Left renal pelvis (tissue), 4 donors: ENCODE data around the gene MSGN1. TPM values are rescaled to one million over a fixed set of nuclear protein-coding genes. Genes with fewer than 3 reads are reported as not detected.

Experiments used
- DNase-seq, 4 donors: peaks; one replicate each; pipeline ENCODE4 v3.0.0-alpha.2; 2013; ENCODE audit warnings: low read depth in 4 of 4, low spot score in 3 of 4
- polyA plus RNA-seq, 4 donors: library from polyadenylated mRNA; unstranded; fragments of 120-200 nt; gene quantifications; one replicate each; pipeline ENCODE4 v1.2.1, GENCODE V29; 2013; ENCODE audit not compliant: insufficient read length in 4 of 4

MSGN1 gene, protein sequence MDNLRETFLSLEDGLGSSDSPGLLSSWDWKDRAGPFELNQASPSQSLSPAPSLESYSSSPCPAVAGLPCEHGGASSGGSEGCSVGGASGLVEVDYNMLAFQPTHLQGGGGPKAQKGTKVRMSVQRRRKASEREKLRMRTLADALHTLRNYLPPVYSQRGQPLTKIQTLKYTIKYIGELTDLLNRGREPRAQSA
- not detected for polyA plus RNA-seq

DNA sequence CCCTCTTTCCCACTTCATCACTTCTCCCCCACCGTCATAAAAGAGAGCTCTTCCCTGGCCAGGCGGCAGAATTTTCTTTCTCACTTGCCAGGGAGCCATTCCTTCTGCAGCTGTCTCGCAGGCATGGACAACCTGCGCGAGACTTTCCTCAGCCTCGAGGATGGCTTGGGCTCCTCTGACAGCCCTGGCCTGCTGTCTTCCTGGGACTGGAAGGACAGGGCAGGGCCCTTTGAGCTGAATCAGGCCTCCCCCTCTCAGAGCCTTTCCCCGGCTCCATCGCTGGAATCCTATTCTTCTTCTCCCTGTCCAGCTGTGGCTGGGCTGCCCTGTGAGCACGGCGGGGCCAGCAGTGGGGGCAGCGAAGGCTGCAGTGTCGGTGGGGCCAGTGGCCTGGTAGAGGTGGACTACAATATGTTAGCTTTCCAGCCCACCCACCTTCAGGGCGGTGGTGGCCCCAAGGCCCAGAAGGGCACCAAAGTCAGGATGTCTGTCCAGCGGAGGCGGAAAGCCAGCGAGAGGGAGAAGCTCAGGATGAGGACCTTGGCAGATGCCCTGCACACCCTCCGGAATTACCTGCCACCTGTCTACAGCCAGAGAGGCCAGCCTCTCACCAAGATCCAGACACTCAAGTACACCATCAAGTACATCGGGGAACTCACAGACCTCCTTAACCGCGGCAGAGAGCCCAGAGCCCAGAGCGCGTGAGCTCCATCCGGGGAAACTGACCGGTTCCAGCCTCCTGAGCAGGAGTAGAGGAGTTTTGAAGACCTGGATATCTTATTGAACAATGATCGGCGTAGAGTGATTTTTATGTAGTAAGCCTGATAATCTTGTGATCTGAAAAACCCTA lies at the start of gene MSGN1:
Gene MSGN1 (plus strand): TSS at position 65 of the 850 bp plus-strand sequence. CDS start 59 bp downstream, at position 124.
- no peak for DNase-seq

DNA sequence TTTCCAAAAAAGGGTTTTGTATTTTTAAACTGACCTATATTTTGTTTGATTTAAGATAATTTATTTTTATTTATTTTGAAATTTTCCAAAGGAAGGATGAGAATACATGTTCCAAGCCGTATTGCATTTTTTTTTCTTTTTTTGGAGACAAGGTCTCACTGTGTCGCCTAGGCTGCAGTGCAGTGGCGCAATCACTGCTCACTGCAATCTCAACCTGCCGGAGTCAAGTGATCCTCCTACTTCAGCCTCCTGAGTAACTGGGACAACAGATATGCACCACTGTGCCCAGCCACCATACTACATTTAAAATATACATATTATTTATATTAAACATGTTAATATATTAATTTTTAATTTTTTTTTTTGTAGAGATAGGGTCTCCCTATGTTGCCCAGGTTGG lies 47.4 kb upstream of the MSGN1 start:
- no peak for DNase-seq

DNA sequence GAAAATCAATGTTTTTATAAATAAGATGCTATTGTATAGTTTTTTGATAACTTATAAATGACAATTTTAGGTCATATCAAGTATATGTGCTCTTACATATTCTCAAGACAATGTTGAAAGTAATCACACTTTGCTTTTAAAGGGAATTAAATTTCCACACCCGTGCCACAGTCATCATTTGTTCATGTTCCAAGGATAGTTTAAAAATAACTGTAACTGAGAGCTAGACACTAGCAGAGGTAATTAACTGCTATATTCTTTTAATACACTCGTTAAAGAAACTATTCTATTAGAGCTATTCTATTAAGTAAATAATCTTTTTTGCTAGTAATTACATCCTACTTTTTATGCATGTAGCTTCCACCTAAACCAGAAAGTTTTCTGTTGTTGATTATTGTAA lies 44.3 kb upstream of the MSGN1 start:
- DNase-seq = no peak

DNA sequence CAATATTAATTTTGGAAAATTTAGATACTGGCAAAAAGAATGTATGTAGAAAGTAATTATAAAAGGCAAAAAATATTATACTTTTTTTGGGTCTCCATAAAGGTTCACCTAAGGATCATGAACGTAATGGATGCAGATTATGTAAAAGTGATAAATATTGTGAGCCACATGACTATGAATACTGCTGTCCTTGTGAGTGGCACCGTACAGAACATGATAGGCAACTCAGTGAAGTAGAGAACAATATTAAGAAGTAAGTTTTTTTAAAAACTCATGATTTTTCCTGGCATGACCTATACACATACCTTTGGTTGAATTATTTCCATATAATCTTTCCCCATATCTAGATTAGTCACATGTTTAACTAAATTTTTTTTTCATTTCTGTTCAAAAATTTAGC lies 43.7 kb upstream of the MSGN1 start:
- no peak for DNase-seq

DNA sequence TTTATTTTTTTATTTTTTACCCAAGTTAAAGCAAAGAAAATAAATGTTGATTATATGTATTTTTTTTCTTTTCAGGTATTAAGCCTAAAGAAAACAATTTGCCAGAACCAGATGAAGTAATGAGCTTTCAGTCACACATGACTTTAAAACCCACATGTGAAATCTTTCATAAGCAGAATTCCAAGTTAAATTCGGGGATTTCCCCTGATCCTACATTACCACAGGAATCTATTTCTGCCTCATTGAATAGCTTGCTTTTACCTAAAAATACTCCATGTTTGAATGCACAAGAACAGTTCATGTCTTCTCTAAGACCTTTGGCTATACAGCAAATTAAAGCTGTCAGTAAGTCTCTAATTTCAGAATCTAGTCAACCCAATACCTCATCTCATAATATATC lies 35.7 kb upstream of the MSGN1 start:
- no peak for DNase-seq

DNA sequence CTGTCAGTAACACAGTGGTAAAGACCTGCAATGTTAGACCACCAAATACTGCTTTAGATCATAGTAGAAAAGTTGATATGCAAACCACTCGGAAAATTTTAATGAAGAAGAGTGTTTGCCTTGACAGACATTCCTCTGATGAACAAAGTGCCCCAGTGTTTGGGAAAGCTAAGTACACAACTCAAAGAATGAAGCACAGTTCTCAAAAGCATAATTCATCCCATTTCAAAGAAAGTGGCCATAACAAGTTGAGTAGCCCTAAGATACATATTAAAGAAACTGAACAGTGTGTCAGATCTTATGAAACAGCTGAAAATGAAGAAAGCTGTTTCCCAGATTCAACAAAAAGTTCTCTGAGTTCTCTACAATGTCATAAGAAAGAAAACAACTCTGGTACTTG lies 34.8 kb upstream of the MSGN1 start:
- DNase-seq = no peak

DNA sequence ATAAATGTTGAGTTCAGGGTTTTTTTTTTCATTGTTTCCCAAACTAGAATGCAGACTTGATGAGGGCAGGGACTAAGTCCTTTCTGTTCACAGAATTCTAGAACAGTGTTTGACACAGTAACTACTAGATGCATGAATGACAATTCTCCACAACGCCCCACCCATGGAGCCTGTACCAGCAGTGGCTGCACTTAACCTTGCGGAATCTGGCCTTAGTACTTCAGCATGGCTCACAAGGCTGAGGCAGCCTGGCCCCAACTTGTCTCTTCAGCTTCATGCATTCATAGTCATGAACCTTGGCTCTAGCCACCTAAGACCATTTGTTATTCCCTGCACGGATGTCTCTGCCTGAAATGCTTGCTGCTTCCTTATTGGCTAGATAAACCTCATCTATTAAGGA lies 29.5 kb upstream of the MSGN1 start:
- DNase-seq = no peak

DNA sequence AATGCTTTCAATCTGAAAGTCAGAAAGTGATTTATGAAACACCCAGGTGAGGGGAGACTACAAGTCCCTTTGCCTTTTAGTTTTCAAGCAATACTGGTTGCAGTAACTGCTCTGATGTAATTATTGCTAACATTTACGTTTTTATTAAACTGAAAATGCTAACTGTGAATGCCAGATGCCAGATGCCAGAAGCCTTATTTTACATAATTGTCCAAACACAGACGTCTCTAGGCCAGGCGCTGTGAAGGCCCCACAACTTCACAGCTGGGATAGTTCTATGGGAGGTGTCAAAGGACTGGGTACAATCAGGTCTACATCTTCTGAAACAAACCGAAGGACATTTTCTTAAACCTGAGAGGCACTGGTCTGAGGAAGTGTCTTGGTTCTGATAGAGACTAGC lies 27.5 kb upstream of the MSGN1 start:
- DNase-seq = no peak

DNA sequence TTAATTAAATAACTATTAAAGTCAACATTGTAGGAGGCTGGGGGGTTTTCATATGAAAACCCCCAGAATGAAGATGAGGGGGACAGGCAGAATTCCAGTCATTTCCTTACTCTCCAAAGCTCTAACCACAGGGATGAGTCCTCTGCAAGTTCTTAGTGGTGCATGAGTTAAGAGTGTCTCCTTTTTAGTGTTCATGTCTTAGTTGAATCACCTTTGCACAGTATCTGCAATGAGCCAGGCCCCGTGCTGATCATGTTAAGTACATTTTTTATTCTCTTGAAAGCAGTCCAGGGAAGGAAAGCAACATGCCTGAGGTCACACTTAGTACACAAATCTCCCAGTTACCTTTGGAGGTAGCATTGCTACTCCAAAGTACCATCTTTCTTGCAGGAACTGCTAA lies 25.7 kb upstream of the MSGN1 start:
- DNase-seq = no peak

DNA sequence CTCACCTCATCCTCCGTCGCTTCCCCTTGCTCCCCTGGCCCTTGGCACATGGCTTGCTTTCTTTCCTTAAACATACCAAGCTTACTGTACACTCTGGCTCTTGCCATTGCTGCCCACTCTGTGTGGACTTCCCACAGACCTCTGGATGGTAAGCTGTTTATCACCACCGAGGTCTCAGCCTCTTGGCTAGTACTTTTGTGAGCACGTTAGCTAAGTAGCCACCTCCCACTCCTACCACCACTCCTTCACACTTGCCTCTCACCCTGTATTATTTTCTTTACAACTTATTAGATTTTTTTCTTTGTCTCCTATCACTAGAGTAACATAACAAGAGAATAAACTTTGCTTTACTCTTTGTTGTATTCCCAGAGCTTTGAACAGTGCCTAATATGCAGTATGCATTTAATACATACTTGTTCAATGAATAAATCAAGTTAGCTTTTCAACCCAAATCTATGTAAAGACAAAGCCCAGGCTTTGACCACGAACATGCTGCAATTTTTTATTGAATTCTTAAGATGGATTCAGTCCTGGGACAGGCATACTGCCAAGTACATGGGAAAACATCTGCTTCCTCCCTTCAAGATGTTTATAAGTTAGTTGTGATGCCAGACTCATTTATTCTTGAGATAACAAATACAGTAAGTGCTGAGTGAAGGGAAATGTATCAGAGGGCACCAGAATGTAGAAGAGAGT lies 25.0 kb upstream of the MSGN1 start:
- no peak for DNase-seq

DNA sequence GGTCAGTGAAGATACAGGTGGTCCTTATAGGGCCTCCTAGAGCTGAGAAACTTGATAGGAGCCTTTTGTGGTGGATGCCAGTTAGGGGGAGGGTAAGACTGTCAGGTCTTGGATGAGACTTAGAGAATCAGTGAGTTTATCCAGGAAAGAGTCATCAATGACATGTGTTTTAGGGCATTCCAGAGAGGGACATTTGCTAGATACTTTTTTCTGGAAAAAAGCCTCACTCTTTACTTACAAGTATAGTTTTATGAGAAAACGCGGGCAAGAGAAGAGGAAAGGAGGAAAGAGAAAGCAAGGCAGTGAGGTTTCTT lies 24.5 kb upstream of the MSGN1 start:
- DNase-seq = no peak

DNA sequence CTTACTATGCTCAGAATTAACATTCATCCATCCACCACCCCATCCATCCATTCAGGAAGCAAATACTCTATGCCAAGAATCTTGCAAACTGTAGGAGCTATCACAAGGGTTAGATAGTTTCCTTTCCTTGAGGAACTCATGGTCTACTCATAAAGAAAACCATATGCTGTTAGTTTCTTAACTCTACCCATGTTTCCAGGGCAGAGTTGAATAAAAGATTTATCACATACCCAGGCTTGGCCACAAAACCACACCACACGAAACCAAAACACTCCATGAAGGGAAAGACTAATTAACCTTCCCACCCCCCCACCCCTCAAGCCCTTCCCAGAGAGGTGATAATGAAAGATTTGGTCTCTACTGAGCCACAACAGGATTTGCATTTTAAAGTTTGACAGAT lies 23.7 kb upstream of the MSGN1 start:
- DNase-seq = no peak

DNA sequence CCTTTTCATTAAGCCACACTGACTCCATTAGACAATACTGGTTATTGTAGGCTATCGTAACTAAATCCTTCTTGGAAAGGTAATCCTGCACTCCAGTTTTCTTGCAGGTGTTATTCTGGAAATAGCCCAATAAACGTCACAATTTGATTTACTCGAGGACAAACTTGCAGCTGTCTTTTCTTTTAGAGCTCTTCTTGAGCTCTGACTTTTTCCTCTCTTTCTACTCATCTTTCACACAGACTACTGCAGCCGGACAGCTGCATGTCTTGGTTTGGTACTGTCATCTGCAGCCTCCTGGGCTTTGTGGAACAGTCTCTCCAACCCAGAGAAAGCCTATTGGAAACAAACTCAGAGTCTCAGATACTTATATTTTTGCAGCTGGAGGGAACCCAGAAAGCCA lies 23.0 kb upstream of the MSGN1 start:
- DNase-seq = peak in 1 of 4 donors; percentile 19

DNA sequence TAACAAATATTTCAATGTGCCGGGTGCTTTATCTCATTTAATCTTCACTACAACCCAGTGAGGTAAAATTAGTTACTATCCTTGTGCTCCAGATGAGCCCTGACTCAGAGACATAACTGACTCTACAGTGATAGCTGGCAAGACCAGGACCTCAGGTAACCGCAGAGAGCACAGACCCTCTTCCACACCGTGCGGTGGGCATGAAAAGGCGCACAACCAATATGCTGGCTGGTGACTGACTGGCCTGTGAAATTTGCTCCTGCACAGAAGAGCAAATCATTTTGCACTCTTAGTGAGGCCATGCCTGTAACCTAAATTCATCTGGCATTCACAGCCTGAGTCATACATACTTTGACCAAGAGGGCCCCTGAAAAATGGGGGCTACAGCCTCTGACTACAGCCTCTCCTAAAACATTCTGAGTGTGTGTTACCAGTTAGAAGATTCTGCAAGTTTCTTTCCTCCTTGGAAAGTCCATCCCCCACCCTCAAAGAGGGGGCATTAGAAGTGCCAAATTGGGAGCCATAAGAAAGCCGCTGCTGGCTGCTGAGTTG lies 22.4 kb upstream of the MSGN1 start:
- no peak for DNase-seq

DNA sequence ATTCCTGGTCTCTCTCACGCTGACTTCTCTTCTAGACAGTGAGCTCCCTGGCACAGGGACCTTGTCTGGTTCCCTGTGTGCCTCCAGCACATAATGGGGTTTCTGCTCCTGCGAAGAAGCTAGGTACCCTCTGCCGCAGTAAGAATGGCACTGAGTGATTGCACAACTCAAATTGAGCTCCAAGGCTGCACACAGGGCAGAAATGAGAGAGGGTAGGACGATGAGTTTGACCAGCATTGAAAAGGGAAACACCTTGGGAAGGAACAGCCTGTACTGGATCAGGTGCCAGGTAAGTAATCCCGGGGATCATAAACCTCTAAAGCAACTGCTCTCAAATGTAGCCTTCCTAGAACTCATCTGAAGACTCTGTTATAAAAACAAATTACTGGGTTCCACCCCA lies 21.0 kb upstream of the MSGN1 start:
- DNase-seq = no peak

DNA sequence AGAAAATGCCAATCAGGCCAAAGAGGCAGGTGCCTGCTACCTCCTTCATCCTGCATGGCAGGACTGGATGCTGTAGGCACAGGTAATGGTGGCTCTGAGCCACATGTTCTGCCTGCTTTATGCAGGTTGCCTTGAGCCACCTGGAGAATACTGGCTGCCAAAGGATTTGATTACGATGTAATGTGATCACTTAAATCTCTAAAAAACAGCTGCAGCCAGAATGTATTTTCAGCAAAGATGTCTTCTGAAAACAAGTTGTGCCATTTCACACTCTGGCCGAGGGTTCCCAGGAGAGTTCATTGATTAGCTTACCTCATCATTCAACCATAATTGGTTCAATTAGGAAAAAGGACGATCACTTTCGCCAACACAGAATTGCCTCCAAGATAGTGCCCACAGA lies 17.9 kb upstream of the MSGN1 start:
- DNase-seq = no peak

DNA sequence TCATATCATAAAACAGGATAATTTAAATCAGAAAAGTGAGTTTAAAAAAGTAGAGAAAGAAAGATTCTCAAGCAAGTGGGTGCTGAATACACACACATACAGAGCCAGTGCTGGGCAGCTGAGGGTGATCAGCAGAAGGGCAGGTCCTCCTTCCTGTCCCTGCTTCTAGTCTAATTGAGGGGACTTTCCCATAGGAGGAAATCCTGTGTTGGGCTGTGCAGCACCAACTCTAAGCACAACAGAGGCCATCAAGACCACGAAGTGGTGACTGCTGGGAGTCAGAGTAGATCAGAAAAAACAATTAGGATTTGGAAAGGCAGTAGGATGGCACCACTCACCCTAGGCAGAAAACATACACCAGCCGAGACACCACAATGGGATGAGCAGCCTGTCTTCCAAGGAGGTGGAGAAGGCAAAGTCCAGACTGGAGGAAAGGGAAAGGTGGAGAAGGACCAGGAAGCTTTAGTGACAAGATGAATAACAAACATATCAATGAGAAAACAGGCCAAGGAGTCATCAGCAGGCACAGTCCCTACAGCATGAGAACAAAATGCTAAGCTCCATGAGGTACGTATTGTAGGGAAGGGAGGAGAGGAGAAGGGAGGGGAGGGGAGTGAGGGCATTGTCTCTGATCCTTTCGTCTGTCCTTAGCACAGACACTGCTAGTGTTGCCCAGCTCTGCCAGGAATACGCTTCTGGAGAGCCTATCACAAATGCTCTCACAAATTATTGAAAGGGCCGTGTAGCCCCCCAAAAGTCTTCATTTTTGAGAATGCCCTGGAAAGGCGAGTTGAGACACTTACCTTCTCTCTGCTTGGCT lies 16.7 kb upstream of the MSGN1 start:
- no peak for DNase-seq

DNA sequence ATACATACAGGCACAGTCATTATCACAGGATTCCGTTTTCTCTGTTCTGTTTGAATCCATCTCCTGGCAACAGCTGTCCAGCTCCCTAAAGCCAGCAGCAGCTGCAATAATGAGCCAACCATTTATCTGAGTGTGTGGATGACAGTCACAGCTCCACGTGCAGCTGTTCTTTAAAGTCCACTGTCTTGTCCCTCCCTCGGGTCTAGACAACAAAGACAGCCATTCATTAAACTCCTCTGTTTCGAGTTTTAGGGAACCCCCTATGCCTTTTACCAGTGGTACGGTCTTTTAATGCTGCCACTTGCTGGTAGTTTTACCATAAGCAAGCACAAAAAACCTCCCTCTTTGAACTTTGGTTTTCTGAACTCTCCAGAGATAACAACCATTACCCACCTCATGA lies 16.0 kb upstream of the MSGN1 start:
- DNase-seq = peak in 1 of 4 donors; percentile 19

DNA sequence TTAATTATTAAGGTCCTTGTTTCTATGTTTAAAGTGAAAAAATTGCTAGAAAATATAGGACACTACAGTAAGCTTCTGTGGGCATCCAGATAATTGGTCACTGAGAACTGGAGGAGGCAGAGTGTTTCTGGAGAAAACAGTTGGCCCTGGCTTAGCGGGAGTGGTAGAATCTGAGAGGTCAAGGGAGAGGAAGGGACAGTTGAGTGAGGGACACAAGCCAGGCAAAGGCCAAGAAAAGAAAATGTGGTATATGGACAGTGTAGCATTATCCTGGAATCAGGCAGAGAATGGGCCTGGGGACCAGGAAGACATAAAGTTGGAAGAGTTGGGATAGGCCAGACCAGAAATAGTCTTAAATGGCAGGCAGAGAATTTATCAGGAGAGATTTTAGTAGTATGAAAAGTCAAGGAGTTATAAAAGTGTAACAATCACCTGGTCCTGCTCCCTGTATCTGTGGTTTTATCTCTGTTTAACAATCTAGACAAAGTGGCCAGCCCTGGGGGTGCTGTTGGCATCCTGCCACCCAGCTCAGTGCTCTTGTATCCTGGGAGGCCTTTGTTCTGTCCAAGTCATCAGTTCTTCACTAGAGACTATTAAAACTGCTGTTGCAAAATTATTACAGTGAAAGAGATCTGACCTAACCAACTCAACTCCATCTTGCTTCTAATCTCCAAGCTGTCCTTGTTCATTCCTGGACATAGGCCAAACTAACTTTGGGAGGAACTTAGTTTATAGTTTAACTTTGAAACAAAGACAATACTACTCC lies 15.4 kb upstream of the MSGN1 start:
- DNase-seq = no peak

DNA sequence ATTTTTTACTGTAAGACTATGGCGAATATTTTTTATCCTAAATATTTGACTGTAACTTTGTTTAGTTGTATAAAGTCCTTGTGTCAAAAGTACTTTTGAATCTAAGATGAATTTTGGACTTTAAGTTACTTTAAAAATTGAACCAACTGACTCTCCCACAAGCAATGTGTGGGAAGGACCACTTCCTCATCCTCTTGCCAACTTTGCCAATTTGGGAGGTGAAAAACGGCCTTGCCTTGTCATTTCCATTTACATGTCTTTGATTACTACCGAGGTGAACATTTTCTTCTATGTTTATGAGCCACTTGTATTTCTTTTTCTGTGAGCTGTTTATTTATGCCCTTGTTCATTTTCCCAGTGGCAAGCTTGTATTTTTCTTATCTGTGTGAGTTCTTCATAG lies 12.8 kb upstream of the MSGN1 start:
- no peak for DNase-seq
